ENCODE measurements around the gene CEBPA.

CEBPA gene

GRCh38 chr19:33302175-33302973 is at the start of gene CEBPA:
Gene CEBPA (minus strand): TSS chr19:33302534. CDS start chr19:33302414, 120 bp downstream.
- DNase-seq (ENCODE audit: extremely low read depth, low read depth) = peak; percentile 32
- TF ChIP-seq CTCF (IDR thresholded peaks at IDR 0.05; ENCODE audit: low read depth, low read length) = peak; percentile 31

GRCh38 chr19:33350538-33351309 is 48.4 kb upstream of the CEBPA start:
- no peak for TF ChIP-seq CTCF (IDR thresholded peaks at IDR 0.05; ENCODE audit: low read depth, low read length)
- DNase-seq (ENCODE audit: extremely low read depth, low read depth) = no peak

GRCh38 chr19:33349319-33350289 is 47.3 kb upstream of the CEBPA start:
- TF ChIP-seq CTCF (IDR thresholded peaks at IDR 0.05; ENCODE audit: low read depth, low read length) = no peak
- DNase-seq (ENCODE audit: extremely low read depth, low read depth) = no peak

GRCh38 chr19:33348301-33349010 is 46.1 kb upstream of the CEBPA start:
- DNase-seq (ENCODE audit: extremely low read depth, low read depth) = no peak
- TF ChIP-seq CTCF (IDR thresholded peaks at IDR 0.05; ENCODE audit: low read depth, low read length) = no peak

GRCh38 chr19:33347300-33347699 is 45.0 kb upstream of the CEBPA start:
- DNase-seq (ENCODE audit: extremely low read depth, low read depth) = no peak
- TF ChIP-seq CTCF (IDR thresholded peaks at IDR 0.05; ENCODE audit: low read depth, low read length) = no peak

GRCh38 chr19:33346665-33347064 is 44.3 kb upstream of the CEBPA start:
- no peak for DNase-seq (ENCODE audit: extremely low read depth, low read depth)
- TF ChIP-seq CTCF (IDR thresholded peaks at IDR 0.05; ENCODE audit: low read depth, low read length) = no peak
